Measurements from ENCODE around the gene ADAMTSL1.

- no peak for TF ChIP-seq CTCF (IDR thresholded peaks at IDR 0.05)
- TF ChIP-seq POLR2AphosphoS5 (IDR thresholded peaks at IDR 0.05; ENCODE audit: low read depth, low read length), result no peak
- no peak for TF ChIP-seq REST (IDR thresholded peaks at IDR 0.05; ENCODE audit: insufficient read depth in 1 of 2, low read depth in 2 of 2, low read length in 1 of 2)
- TF ChIP-seq TCF7L2 (IDR thresholded peaks at IDR 0.05; ENCODE audit: low read depth, low read length), result no peak
Measured at GRCh38 chr9:18786196-18786595, 312.2 kb downstream of the ADAMTSL1 start.

Measured in Panc1 (cell line).